Lower leg skin (tissue), 3 donors: ENCODE data around the gene C5AR1.

Experiments used
- CTCF ChIP-seq, 3 donors: fragments of 450-650 bp; IDR thresholded peaks; one replicate each; pipeline ENCODE4 v1.5.1; 2016; ENCODE audit warnings: antibody characterized with exemption in 3 of 3, mild to moderate bottlenecking in 3 of 3, moderate library complexity in 2 of 3
- POLR2A ChIP-seq, 2 donors: fragments of 450-650 bp; IDR thresholded peaks; one replicate each; pipeline ENCODE4 v1.6.1; 2016 to 2017; ENCODE audit warnings: antibody characterized with exemption in 2 of 2, mild to moderate bottlenecking in 1 of 2, moderate library complexity in 1 of 2

GRCh38 chr19:47302249-47302648 is 7.4 kb upstream of the C5AR1 start:
- TF ChIP-seq CTCF (IDR thresholded peaks at IDR 0.05) (no peak), POLR2A (IDR thresholded peaks at IDR 0.05) (no peak)
